ENCODE results near the gene FRG2B.
"Not testable (repeated sequence)": the region's sequence is repeated elsewhere in the genome, so short reads cannot be mapped to it uniquely, and the experiment has no call there.

The FRG2B gene

DNA sequence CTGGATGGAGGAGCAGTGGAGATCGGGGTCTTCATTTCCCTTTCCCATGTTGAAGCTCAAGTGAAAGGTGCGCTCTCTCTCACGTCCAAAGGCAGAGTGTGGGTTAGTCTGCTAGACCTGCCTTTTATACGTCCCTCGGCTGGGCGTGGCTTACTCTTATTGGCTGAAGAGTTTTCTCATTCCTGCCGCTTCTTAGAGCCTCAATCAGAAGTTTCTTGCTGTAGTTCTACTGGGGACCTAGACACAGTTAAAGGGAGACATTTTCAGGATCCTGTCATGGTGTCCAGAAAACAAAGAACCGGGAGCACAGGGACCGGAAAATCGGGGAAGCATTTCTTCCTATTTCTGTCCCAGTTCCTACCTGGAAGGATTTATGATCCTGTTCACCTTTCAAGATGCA is at the start of gene FRG2B:
FRG2B (minus strand) TSS at position 101 of the 400 bp plus-strand sequence; CDS start at position 48, 53 bp downstream.
- DNase-seq (ENCODE audit: low read depth, low spot score): not testable (repeated sequence)

DNA sequence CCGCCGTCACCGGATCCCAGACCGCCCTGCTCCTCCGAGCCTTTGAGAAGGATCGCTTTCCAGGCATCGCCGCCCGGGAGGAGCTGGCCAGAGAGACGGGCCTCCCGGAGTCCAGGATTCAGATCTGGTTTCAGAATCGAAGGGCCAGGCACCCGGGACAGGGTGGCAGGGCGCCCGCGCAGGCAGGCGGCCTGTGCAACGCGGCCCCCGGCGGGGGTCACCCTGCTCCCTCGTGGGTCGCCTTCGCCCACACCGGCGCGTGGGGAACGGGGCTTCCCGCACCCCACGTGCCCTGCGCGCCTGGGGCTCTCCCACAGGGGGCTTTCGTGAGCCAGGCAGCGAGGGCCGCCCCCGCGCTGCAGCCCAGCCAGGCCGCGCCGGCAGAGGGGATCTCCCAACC is 40.9 kb upstream of the FRG2B start:
- not testable (repeated sequence) for DNase-seq (ENCODE audit: low read depth, low spot score)

DNA sequence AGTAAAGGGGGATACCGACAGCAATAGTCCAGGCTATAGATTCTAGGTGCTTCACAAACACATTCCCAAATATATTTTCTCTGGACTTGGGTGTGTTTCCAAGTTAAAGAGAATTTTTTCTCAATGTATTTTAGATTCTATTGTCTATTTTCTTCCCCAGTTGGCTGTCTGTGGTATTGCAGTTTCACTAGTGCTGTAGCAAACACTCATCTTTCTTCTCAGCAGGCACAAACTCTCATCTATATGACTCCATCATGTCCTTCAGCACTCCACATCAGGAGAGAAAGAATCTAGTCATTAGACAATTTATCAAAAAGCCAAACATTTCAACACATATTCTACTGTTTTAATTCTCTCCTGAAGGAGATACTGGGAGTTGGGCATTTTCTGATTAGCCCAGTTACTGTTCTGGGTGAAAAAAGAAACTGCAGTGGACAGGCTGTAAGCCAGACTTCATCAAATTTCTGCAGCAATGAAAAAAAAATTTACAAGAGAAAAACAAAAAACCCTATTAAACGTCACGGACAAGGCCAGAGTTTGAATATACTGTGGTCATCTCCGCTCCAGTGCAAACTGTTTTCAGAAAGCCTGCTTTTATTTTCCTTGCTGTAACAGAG is 37.1 kb upstream of the FRG2B start:
- not testable (repeated sequence) for DNase-seq (ENCODE audit: low read depth, low spot score)

DNA sequence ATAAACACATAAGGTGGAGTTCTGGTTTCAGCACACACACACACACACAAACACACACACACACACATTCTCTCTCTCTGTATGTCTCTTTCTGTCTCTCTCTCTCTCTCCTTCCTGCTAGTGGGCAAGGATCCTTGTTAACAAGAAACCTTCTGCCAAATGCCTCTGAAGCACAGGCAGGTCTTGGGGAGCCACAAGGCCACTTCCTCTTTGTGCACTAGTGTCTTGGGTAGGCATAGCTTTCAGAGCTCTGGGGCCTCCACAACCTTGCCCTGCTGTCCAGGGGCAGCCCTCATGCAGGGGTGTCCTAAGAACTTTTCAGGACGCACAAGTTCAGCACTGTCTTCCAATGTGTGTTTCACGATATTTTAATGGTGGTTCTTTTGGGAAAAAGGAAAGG is 34.5 kb upstream of the FRG2B start:
- not testable (repeated sequence) for DNase-seq (ENCODE audit: low read depth, low spot score)

DNA sequence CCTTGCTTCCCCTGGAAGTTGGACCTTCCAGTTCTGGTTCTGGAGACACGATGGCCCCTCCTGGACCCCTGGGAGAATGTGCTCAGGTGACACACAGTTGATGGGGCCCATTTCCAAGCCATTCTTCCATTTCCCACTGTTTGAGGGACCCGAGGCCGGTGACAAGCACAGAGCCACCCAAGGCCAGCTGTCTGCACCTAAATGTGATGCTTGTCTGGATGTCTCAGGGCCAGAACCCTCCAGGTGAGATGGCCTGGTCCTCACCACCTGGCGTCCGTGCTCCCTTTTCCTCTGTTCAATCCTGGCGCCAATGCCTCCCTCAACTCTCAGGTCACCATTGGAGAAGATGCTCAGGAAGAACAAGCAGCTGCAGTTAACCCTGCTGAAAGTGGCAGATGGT is 33.9 kb upstream of the FRG2B start:
- not testable (repeated sequence) for DNase-seq (ENCODE audit: low read depth, low spot score)

DNA sequence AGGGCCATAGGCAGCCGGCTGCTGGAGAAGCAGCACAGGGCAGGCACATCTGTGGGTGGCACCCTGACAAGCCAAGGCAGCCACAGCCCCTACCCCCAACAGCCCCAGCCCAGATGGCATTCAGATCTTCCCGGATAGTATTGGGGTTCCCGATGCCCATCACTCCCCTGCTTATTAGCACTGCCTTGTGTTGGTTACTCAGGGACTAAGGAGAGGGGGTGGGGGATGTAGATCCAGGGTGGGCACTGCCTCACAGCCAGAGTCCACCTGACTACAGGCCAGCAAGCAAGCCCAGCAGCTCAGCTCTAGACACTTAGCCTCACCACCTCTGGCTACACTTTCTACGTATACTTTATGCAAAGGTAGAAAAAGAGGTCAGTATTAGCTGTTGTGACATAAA is 30.7 kb upstream of the FRG2B start:
- not testable (repeated sequence) for DNase-seq (ENCODE audit: low read depth, low spot score)

DNA sequence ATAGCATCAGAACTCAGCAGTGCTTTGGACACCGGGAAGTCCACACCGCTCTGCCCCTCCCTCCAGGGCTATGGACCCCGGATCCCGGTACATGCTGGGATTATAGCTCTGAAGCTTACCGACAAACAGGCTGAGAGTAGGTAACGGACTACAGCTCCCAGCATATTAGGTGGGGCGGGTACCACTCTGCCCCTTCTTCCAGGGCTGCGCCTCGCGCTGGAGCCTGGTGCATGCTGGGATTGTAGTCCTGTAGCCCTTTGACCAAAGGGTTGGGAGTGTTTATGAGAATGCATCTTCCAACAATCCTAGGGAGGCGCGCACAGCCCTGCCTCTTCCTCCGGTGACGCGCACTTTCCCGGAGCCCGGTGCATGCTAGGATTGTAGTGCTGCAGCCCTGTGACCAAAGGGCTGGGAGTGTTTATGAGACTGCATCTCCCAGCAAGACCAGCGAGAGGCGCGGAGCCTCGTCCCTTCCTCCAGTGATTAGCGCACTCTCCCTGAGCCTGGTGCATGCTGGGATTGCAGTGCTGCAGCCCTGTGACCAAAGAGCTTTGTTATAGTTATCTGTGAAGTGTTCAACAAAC is 22.4 kb upstream of the FRG2B start:
- DNase-seq (ENCODE audit: low read depth, low spot score): not testable (repeated sequence)

DNA sequence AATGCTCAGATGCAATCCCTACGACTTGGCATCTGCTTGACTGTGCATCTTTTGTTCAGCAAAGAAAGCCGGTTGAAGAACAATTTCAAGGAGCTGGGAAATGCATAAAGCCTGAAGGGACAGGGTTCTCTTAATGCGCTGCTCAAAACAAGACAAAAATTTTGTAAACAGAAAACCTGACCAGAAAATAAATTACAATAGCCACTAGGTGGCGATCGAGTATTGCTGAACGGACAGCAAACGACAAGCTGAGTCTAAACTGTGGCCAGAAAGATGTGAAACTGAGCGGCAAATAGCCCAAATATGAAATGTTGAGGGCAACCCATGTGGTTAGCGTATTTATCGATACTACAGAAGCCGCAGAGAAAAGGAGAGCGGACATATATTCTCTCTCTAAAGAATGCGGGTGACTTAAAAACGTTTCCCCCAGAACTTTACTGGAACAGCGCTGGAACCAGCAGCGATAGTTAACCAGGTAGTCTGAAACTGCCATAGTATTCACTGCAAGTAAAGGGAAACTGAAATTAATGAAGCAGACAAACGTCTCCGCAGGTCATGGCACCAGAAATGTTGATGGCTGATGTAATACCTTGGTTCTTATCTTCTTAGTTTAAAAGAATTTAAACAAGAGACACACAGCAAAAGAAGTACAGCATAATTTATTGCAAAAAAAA is 20.6 kb upstream of the FRG2B start:
- not testable (repeated sequence) for DNase-seq (ENCODE audit: low read depth, low spot score)

DNA sequence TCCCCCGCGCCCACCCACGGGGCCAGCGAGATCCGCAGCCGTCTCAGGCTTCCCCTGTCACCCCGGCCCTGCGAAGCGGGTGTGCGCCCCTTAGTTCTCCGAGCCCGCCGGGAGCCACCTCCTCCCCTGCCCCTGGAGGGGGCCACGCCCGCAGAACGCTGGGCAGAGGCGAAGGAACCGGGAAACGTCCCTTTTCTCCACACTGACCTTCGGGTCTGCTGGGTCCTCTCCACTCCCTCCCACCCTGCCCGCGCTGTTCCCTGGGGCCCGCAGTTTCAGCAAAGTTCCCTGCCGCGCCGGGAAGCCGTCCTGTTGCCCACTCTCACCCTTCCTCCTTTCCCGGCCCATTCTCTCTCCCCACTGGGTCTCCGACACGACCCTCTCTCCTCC is 11.2 kb upstream of the FRG2B start:
- not testable (repeated sequence) for DNase-seq (ENCODE audit: low read depth, low spot score)

DNA sequence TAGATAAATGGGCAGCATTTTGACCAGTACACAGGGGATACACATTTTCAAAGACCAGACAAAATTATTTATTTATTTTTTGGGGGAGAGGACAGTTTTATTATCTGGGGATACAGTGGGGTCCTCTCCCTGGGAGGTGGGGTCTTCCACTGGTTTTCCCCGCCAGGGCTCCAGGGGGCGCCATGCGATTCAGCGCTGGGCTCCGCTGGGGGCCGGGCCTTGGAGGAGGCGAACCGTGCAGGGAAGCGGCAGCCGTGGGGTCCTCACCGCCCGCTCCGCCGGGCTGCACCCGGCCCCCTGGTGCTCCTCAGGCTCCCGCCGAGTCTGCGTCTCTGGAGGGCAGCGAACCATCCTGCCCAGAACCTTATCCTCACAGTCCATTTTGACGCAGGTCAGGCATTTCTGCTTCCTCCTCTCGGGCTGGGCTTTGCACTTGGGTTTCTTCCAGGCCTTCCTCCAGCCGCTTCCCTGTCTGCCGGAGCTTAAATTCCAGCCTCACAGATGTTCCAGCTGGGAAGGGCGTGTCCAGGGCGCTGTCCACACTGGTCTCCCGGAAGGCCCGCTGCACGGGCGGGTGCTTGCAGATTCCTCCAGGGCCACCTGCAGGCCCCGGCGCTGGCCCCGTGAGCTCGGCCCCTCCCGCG is 10.7 kb upstream of the FRG2B start:
- DNase-seq (ENCODE audit: low read depth, low spot score): not testable (repeated sequence)

DNA sequence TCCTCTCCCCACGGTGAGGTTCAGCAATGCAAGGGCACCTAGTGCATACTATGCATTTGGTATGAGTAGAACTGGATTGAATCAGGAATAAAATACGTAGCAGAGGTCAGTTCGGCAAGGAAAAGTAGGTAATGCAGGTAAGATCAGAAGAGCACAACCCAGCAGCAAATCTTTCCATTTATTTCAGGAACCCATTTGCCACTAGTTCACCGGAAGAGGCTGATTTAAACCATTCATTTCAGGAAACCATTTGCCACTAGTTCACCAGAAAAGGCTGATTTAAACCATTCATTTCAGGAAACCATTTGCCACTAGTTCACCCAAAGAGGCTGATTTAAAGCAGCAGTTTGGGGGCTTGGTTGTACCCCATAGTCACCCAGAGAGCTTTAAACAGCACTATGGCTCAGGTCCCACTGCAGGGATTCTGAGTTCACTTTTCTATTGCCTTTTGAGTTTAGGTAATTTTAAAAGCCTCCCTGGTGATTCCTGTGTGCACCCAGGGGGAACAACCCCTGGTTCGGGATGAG is 4.2 kb upstream of the FRG2B start:
- DNase-seq (ENCODE audit: low read depth, low spot score): not testable (repeated sequence)

DNA sequence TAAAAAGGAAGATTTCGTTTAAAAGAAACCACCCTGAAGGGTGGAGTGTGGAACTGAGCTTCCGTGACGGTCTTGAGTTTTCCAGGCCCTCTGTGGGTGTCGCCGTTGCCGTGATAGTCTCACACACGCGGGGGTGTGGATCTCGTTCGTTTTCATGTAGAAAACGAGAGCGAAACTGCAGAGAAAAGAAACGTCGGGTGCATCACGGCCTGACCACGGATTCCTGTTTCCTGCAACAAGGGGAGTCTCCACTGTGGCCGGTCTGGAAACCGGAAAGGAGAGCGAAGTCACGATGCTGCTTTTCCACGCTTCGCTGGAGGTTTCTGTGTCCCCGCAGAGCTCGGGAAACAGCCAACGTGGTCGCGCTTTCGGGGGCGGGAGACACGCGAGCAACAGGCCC is 4.1 kb downstream of the FRG2B start:
- DNase-seq (ENCODE audit: low read depth, low spot score): not testable (repeated sequence)

DNA sequence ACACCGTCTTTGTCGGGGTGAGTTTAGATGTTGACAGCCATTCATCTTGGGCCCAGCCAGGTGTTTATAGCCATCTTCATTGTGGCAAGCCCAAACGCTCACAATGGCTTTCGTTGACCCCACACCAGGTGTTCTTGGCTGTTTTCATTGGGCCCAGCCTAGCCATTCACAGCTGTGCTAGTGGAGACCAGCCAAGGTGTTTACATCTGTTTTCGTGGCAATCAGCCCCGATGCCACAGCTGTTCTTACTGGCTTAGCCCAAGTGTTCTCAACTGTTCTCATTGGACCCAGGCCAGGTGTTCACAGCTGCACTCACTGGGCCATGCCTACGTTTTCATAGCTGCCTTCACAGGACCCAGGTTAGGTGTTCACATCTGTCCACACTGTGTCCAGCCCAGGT is 7.7 kb downstream of the FRG2B start:
- no peak for DNase-seq (ENCODE audit: low read depth, low spot score)

DNA sequence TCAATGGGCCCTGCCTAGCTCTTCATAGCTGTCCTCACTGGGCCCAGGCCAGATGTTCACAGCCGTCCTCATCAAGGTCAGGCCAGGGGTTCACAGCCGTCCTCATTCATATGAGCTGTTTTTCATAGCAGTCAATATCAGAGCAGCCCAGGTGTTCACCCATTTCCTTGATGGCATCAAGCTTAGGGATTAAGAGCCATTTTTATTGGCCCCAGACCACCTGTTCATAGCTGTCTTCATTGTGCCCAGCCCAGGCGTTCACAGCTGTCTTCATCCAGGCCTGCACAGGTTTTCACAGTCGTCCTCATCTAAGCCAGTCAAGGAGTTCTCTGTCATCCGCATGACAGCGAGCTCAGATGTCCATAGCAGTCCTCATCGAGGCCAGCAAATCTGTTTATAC is 9.4 kb downstream of the FRG2B start:
- DNase-seq (ENCODE audit: low read depth, low spot score): no peak

DNA sequence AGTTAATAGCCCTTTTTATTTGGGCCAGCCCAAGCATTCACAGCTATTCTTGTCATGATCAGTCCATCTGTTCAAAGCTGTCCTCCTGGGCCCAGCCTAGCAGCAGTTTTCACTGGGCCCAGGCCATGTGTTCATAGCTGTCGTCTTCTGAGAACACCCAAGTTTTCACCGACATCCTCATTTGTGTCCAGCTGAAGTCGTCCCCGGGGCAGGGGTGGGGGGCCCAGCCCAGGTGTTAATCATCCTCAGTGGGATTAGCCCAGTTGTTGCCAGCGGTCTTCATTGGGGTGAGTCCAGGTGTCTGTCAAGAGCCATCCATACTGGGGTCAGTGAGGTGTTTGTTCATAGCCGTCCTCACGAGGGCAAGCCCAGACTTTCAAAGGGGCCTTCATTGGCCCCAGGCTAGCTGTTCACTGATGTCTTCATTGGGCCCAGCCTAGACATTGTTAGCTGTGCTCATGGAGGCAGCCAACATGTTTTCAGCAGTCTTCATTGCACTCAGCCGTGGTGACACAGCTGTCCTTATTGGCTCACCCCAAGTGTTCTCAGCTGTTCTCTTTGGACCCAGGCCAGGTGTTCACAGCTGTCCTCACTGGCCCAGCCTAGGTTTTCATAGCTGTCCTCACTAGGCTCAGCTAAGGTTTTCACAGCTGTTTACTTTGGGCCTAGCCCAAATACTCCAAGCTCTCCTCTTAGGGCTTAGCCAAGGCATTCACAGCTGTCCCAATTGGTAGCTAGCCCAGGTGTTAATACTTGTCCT is 10.0 kb downstream of the FRG2B start:
- no peak for DNase-seq (ENCODE audit: low read depth, low spot score)

DNA sequence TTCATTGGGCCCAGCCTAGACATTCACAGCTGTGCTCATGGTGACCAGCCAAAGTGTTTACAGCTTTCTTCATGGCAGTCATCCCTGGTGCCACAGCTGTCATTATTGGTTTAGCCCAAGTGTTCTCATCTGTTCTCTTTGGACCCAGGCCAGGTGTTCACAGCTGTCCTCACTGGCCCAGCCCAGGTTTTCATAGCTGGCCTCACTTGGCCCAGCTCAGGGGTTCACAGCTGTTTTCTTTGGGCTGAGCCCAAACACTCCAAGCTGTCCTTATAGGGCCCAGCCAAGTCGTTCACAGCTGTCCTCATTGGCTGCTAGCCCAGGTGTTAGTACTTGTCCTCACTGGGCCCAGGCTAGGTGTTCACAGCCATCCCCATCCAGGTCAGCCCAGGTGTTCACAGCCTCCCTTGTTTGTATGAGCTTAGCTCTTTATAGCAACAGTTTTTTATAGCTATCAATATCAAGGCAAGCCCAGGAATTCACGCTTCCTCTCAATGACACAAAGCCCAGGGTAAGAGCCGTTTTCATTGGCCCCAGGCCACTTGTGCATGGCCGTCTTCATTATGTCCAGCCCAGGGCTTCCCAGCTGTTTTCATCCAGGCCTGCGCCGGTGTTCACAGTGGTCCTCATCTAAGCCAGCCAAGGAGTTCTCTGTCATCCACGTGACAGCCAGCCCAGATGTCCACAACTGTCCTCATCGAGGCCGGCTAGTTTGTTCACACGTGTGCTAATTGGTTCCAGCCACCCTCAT is 11.6 kb downstream of the FRG2B start:
- no peak for DNase-seq (ENCODE audit: low read depth, low spot score)

DNA sequence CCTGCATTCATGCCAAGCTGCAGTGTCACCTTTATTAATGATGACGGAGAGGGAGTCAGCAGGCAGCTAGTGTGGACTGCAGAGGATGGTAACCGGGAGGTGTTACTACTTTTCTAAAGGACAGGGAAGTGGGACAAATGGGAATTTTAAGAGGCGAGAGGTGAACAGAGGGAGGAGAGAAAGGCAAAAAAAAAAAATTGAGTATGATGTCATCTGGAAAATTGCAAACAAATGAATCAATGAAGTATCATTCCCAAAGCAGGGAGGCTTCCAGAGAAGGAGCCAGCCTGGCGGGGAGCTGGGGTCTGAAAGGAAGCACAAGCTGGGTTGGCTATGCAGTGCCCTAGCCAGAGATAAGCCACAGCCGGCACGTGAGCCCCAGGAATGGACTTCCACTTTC is 12.9 kb downstream of the FRG2B start:
- DNase-seq (ENCODE audit: low read depth, low spot score): no peak

DNA sequence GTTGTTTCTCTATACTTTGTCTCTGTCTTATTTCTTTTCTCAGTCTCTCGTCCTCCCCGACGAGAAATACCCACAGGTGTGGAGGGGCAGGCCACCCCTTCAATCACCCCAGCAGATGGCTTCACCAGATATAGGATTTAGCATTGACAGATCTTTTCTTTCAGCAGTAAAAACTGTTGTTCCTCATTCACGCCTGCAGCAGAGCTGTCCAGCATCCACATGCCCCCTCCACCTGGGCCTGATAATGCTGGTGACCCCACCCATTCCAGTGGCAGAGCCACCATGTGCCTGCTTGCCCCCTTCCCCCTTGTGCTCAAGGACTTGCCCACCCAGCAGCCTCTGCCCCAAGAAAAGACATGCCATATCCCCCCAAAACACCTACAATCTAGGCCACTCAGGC is 15.5 kb downstream of the FRG2B start:
- no peak for DNase-seq (ENCODE audit: low read depth, low spot score)

DNA sequence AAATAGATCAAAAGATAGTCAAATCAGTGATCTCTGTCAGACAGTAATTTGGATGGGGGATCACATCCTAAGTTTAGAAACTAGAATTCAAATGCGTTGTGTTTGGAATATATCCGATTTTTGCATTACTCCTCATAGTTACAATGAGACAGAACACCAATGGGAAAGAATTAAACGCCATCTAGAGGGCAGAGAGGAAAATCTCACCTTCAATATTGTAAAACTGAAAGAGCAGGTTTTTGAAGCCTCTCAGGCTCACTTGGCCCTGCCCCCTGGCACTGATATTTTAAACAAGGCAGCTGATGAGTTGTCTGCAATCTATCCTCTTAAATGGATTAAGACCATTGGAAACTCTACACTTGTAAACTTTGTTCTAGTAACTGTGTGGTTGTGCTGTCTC is 17.7 kb downstream of the FRG2B start:
- no peak for DNase-seq (ENCODE audit: low read depth, low spot score)

DNA sequence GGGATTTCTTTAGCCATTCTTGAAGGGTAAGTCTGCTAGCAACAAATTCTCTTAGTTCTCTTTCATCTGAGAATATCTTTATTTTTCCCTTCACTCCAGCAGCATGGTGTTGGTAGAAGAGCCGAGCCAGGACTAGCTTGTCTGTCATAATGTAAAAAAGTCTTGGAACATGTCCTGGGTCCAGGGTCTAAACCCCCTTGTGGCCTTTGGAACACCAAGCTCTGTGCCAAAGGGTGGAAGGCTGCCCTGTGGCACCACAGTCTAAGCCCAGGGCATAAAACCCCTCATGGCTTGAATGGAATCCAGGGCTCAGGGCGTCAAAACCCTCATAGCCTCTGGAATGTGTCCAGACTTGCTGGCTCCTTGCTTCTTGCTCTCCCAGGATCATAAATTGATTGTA is 23.2 kb downstream of the FRG2B start:
- DNase-seq (ENCODE audit: low read depth, low spot score): not testable (repeated sequence)

DNA sequence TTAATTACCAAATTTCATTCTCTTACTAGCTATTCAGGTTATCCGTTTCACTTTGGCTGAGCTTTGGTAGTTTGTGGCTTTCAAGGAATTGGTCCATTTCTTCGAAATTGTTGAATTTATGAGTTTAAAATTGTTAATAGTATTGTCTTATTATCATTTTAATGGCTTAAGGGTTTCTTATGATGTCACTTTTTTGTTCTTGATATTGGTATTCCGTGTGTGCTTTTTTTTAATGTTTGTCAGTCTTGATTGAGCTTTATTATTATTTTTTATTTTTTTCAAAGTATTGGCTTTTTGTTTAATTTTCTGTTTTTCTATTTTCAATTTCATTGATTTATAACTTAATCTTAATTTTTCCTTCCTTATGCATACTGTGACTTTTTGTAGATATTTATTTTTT is 25.9 kb downstream of the FRG2B start:
- no peak for DNase-seq (ENCODE audit: low read depth, low spot score)

All from activated CD4-positive, CD25-positive, alpha-beta regulatory T cell treated with anti-CD3 and anti-CD28 coated beads, Interleukin-2, amount 50 U/mL, for 16 hours (primary cell).